Mucosa of descending colon (tissue), 3 donors: ENCODE measurements around the gene OLIG1. TPM values are rescaled to one million over a fixed set of nuclear protein-coding genes. Genes with fewer than 3 reads are reported as not detected.

ENCODE experiments used
- ATAC-seq: fragments of 200-7000 bp; cut with Tn5 transposase; one replicate; pipeline ENCODE4 v1.9.1; 2020; ENCODE audit warnings: mild to moderate bottlenecking, moderate library complexity
- DNase-seq, 3 donors: peaks; one replicate each; pipeline ENCODE4 v3.0.0-alpha.2; 2020
- H3K36me3 ChIP-seq: fragments of 200-600 bp; one replicate; pipeline ENCODE4 v1.8.0; 2021; ENCODE audit warnings: low read depth, mild to moderate bottlenecking
- H3K4me1 ChIP-seq: fragments of 200-600 bp; one replicate; pipeline ENCODE4 v1.8.0; 2021; ENCODE audit warnings: low read depth, mild to moderate bottlenecking
- H3K4me3 ChIP-seq: fragments of 200-600 bp; one replicate; pipeline ENCODE4 v1.8.0; 2021; ENCODE audit warnings: mild to moderate bottlenecking
- H3K9me3 ChIP-seq: fragments of 200-600 bp; one replicate; pipeline ENCODE4 v1.8.0; 2021; ENCODE audit warnings: mild to moderate bottlenecking
- CTCF ChIP-seq: fragments of 200-600 bp; IDR thresholded peaks from one replicate; pipeline ENCODE4 v1.8.0; 2022; ENCODE audit warnings: antibody characterized with exemption, mild to moderate bottlenecking
- intact Hi-C, 2 donors: fragments of 100-400 bp; cut with DNase I in 1 of 2; cut with micrococcal nuclease in 1 of 2; formaldehyde crosslinking; loops; one replicate each; pipeline versions ENCODE4 v1.11.0 to v1.11.1; 2022; cut with DNase I, micrococcal nuclease
- total RNA-seq, 3 donors: library from RNA; stranded (reverse); fragmentation: NEBNext Ultra II Directional in 2 of 3; extraction: Animal tissue kit (Norgen Biotek cat#: 25700) in 2 of 3; gene quantifications; one replicate each; pipeline versions ENCODE4 v1.2.1 to v1.2.4, GENCODE V29; 2021 to 2023
- donor health status: DM: no; HTN: no; CAD: no; lungs with moderate emphysema.
- donor health status: DM: no; HTN: no; CAD: no.
- donor health status: DM: no; HTN: yes; CAD: no.

OLIG1 gene
- total RNA-seq, 3 donors from 2014 or later: not detected

- intact Hi-C loops: no loop called here
- H3K9me3 ChIP-seq: no peaks in the 10 kb centered on the region
- peak; percentile 16 for ATAC-seq
- no peak for TF ChIP-seq CTCF
- no peak overlapping the region for H3K4me3 ChIP-seq
- no peaks in the 10 kb centered on the region for H3K4me1 ChIP-seq
- DNase-seq: no peak
- H3K36me3 ChIP-seq: no peaks in the 10 kb centered on the region
Measured at GRCh38 chr21:33078907-33079582, 9.1 kb downstream of the OLIG1 start.

GRCh38 chr21:33080376-33080775, 10.4 kb downstream of the OLIG1 start:
- TF ChIP-seq CTCF: no peak
- no peak for ATAC-seq
- intact Hi-C loops: no loop called here
- Histone ChIP-seq H3K4me1 (no peaks in the 10 kb centered on the region), H3K36me3 (no peaks in the 10 kb centered on the region), H3K9me3 (no peaks in the 10 kb centered on the region), H3K4me3 (no peak overlapping the region)
- no peak for DNase-seq

- DNase-seq: no peak
- intact Hi-C loops: no loop called here
- no peak for TF ChIP-seq CTCF
- H3K36me3 ChIP-seq: no peaks in the 10 kb centered on the region
- H3K9me3 ChIP-seq: no peaks in the 10 kb centered on the region
- H3K4me1 ChIP-seq: no peaks in the 10 kb centered on the region
- no peak for ATAC-seq
- no peak overlapping the region for H3K4me3 ChIP-seq
Measured at GRCh38 chr21:33080776-33081175, 10.8 kb downstream of the OLIG1 start.

- H3K9me3 ChIP-seq: no peaks in the 10 kb centered on the region
- H3K36me3 ChIP-seq: no peaks in the 10 kb centered on the region
- no peak for ATAC-seq
- intact Hi-C loops: no loop called here
- no peak overlapping the region for H3K4me3 ChIP-seq
- DNase-seq: no peak
- no peaks in the 10 kb centered on the region for H3K4me1 ChIP-seq
- TF ChIP-seq CTCF: no peak
Measured at GRCh38 chr21:33088384-33088783, 18.4 kb downstream of the OLIG1 start.

- no peak for ATAC-seq
- Histone ChIP-seq H3K4me1 (no peaks in the 10 kb centered on the region), H3K36me3 (no peaks in the 10 kb centered on the region), H3K9me3 (no peaks in the 10 kb centered on the region), H3K4me3 (no peak overlapping the region)
- TF ChIP-seq CTCF: no peak
- peak in 1 of 3 donors; percentile 18 for DNase-seq
- intact Hi-C loops: no loop called here
Measured at GRCh38 chr21:33089395-33090119, 19.6 kb downstream of the OLIG1 start.
